Measurements from ENCODE around the gene PHTF1. TPM values are rescaled to one million over a fixed set of nuclear protein-coding genes. Genes with fewer than 3 reads are reported as not detected.

PHTF1 gene
- total RNA-seq, 2 donors from 2014 or later: 11.7 to 13.4 TPM

GRCh38 chr1:113694910-113695309 is 64.4 kb downstream of the PHTF1 start:
- no peaks in the 10 kb centered on the region for H3K36me3 ChIP-seq
- H3K27me3 ChIP-seq (replicated peaks; ENCODE audit: insufficient read depth): no peaks in the 10 kb centered on the region
- no peaks in the 10 kb centered on the region for H3K4me1 ChIP-seq (replicated peaks)
- no peak for TF ChIP-seq POLR2A (IDR thresholded peaks at IDR 0.05)
- no peak for TF ChIP-seq CTCF (IDR thresholded peaks at IDR 0.05)
- no peak for TF ChIP-seq POLR2AphosphoS5 (IDR thresholded peaks at IDR 0.05)
- H3K27ac ChIP-seq: no peak overlapping the region
- no peak for DNase-seq (ENCODE audit: low spot score)
- H3K4me3 ChIP-seq: no peak overlapping the region
- H3K9me3 ChIP-seq: no peaks in the 10 kb centered on the region
- intact Hi-C loops (cut with DNase I): no loop called here

- H3K9me3 ChIP-seq: no peaks in the 10 kb centered on the region
- no peak overlapping the region for H3K4me3 ChIP-seq
- DNase-seq (ENCODE audit: low spot score): no peak
- no peak overlapping the region for H3K27ac ChIP-seq
- whole genome bisulfite sequencing: 97% methylated on average over 4 of the region's 4 CpGs
- H3K36me3 ChIP-seq: no peaks in the 10 kb centered on the region
- H3K4me1 ChIP-seq (replicated peaks): no peaks in the 10 kb centered on the region
- no peak for TF ChIP-seq POLR2AphosphoS5 (IDR thresholded peaks at IDR 0.05)
- intact Hi-C loops (cut with DNase I): no loop called here
- no peaks in the 10 kb centered on the region for H3K27me3 ChIP-seq (replicated peaks; ENCODE audit: insufficient read depth)
Measured at GRCh38 chr1:113692824-113693431, 66.4 kb downstream of the PHTF1 start.

GRCh38 chr1:113692342-113692741 is 66.9 kb downstream of the PHTF1 start:
- no peak for TF ChIP-seq CTCF (IDR thresholded peaks at IDR 0.05)
- no peak for TF ChIP-seq POLR2A (IDR thresholded peaks at IDR 0.05)
- no peak for TF ChIP-seq POLR2AphosphoS5 (IDR thresholded peaks at IDR 0.05)
- Histone ChIP-seq H3K4me3 (no peak overlapping the region), H3K4me1 (replicated peaks) (no peaks in the 10 kb centered on the region), H3K27ac (no peak overlapping the region), H3K9me3 (no peaks in the 10 kb centered on the region), H3K36me3 (no peaks in the 10 kb centered on the region), H3K27me3 (replicated peaks; ENCODE audit: insufficient read depth) (no peaks in the 10 kb centered on the region)
- WGBS: 27% methylated on average over 2 of the region's 2 CpGs
- intact Hi-C loops (cut with DNase I): no loop called here
- DNase-seq (ENCODE audit: low spot score): no peak

- TF ChIP-seq POLR2A (IDR thresholded peaks at IDR 0.05) (no peak), CTCF (IDR thresholded peaks at IDR 0.05) (no peak), POLR2AphosphoS5 (IDR thresholded peaks at IDR 0.05) (no peak)
- WGBS: 87% methylated on average over 2 of the region's 2 CpGs
- no peak for DNase-seq (ENCODE audit: low spot score)
- Histone ChIP-seq H3K36me3 (no peaks in the 10 kb centered on the region), H3K27me3 (replicated peaks; ENCODE audit: insufficient read depth) (no peaks in the 10 kb centered on the region), H3K27ac (no peak overlapping the region), H3K4me1 (replicated peaks) (no peaks in the 10 kb centered on the region), H3K9me3 (no peaks in the 10 kb centered on the region), H3K4me3 (no peak overlapping the region)
- intact Hi-C loops (cut with DNase I): no loop called here
Measured at GRCh38 chr1:113691184-113691583, 68.1 kb downstream of the PHTF1 start.

GRCh38 chr1:113686891-113687618 is 72.2 kb downstream of the PHTF1 start:
- no peaks in the 10 kb centered on the region for H3K4me1 ChIP-seq (replicated peaks)
- no peaks in the 10 kb centered on the region for H3K36me3 ChIP-seq
- H3K9me3 ChIP-seq: no peaks in the 10 kb centered on the region
- no peak overlapping the region for H3K27ac ChIP-seq
- no peaks in the 10 kb centered on the region for H3K27me3 ChIP-seq (replicated peaks; ENCODE audit: insufficient read depth)
- H3K4me3 ChIP-seq: no peak overlapping the region
- WGBS: 57% methylated on average over 3 of the region's 3 CpGs
- no peak for TF ChIP-seq POLR2AphosphoS5 (IDR thresholded peaks at IDR 0.05)
- TF ChIP-seq POLR2A (IDR thresholded peaks at IDR 0.05): no peak
- no peak for TF ChIP-seq CTCF (IDR thresholded peaks at IDR 0.05)
- DNase-seq (ENCODE audit: low spot score): no peak
- intact Hi-C loops (cut with DNase I): no loop called here

Measured in prostate gland (tissue), 2 donors.